Measurements from ENCODE around the gene TEX29. TPM values are rescaled to one million over a fixed set of nuclear protein-coding genes. Genes with fewer than 3 reads are reported as not detected.

The TEX29 gene
- polyA plus RNA-seq = 4.9 TPM in 1 of 2 replicates, not detected in the other

GRCh38 chr13:111319998-111320911, at the start of gene TEX29:
TSS of gene TEX29 (plus strand) at chr13:111320642. CDS start at chr13:111320891, 249 bp downstream.

Other genes starting within 250 kb of the TEX29 start
- gene ARHGEF7, start 205.3 kb upstream of the TEX29 start, polyA plus RNA-seq = 17.4 and 22.2 TPM in 2 replicates

All from Purkinje cell (primary cell).